Stimulated activated CD4-positive, alpha-beta T cell treated with anti-CD3 and anti-CD28 coated beads, Interleukin-2, amount 100 ng/mL, for 24 hours (primary cell): ENCODE data around the gene PTER.

ENCODE experiments used
- DNase-seq, 2 donors: peaks; one replicate each; pipeline ENCODE4 v3.0.0-alpha.2; 2020

PTER gene

GRCh38 chr10:16545116-16545736 is 108.4 kb downstream of the PTER start:
- DNase-seq: no peak

- DNase-seq: no peak
Observed at GRCh38 chr10:16547973-16548372, 111.2 kb downstream of the PTER start.

- no peak for DNase-seq
Observed at GRCh38 chr10:16559236-16559773, 122.5 kb downstream of the PTER start.

- no peak for DNase-seq
Observed at GRCh38 chr10:16562891-16563290, 126.1 kb downstream of the PTER start.
